ENCODE results near the gene HELLS. TPM values are rescaled to one million over a fixed set of nuclear protein-coding genes. Genes with fewer than 3 reads are reported as not detected.
"Not testable (repeated sequence)": the region's sequence is repeated elsewhere in the genome, so short reads cannot be mapped to it uniquely, and the experiment has no call there.

Gene HELLS
- total RNA-seq, 2 experiments from 2014 or later = 99.7 to 121 TPM

- DNase-seq, H3K4me3 Mint-ChIP-seq, POLR2A ChIA-PET, H3K27ac Mint-ChIP-seq, H3K9me3 Mint-ChIP-seq, H3K27me3 Mint-ChIP-seq, H3K4me1 Mint-ChIP-seq, CTCF ChIA-PET: not testable (repeated sequence)
- peaks cover 43% of the 10 kb centered on the region for H3K36me3 Mint-ChIP-seq (ENCODE audit: low read depth)
Measured at GRCh38 chr10:94567714-94568307, 22.2 kb downstream of the HELLS start.

- Mint-ChIP-seq H3K27ac (no peak overlapping the region), H3K27me3 (no peaks in the 10 kb centered on the region), H3K4me3 (no peak overlapping the region), H3K36me3 (ENCODE audit: low read depth) (peaks cover 43% of the 10 kb centered on the region), H3K9me3 (no peaks in the 10 kb centered on the region), H3K4me1 (no peaks in the 10 kb centered on the region)
- ChIA-PET POLR2A (no interaction called here), CTCF (no interaction called here)
- no peak for DNase-seq
Measured at GRCh38 chr10:94571081-94571480, 25.5 kb downstream of the HELLS start.

GRCh38 chr10:94571528-94571927 lies 25.9 kb downstream of the HELLS start:
- H3K27ac Mint-ChIP-seq = no peak overlapping the region
- peaks cover 43% of the 10 kb centered on the region for H3K36me3 Mint-ChIP-seq (ENCODE audit: low read depth)
- no peak overlapping the region for H3K4me3 Mint-ChIP-seq
- CTCF ChIA-PET = no interaction called here
- DNase-seq = no peak
- POLR2A ChIA-PET = no interaction called here
- H3K9me3 Mint-ChIP-seq = no peaks in the 10 kb centered on the region
- H3K4me1 Mint-ChIP-seq = no peaks in the 10 kb centered on the region
- H3K27me3 Mint-ChIP-seq = no peaks in the 10 kb centered on the region

GRCh38 chr10:94578790-94579189 lies 33.2 kb downstream of the HELLS start:
- peaks cover 30% of the 10 kb centered on the region for H3K36me3 Mint-ChIP-seq (ENCODE audit: low read depth)
- POLR2A ChIA-PET = interaction anchor here (0.6 kb wide), 1 partner anchor 77 kb away, joined by 3 read pairs; no protein-coding TSS in a partner anchor
- DNase-seq = no peak
- no peaks in the 10 kb centered on the region for H3K4me1 Mint-ChIP-seq
- no peaks in the 10 kb centered on the region for H3K9me3 Mint-ChIP-seq
- no peak overlapping the region for H3K27ac Mint-ChIP-seq
- CTCF ChIA-PET = interaction anchor here (2.2 kb wide), 1 partner anchor 10 kb away, joined by 5 read pairs; no protein-coding TSS in a partner anchor
- no peak overlapping the region for H3K4me3 Mint-ChIP-seq
- no peaks in the 10 kb centered on the region for H3K27me3 Mint-ChIP-seq

- Mint-ChIP-seq H3K27ac (no peak overlapping the region), H3K4me3 (no peak overlapping the region), H3K4me1 (no peaks in the 10 kb centered on the region), H3K9me3 (no peaks in the 10 kb centered on the region), H3K36me3 (ENCODE audit: low read depth) (peaks cover 20% of the 10 kb centered on the region), H3K27me3 (no peaks in the 10 kb centered on the region)
- DNase-seq = no peak
- ChIA-PET POLR2A (no interaction called here), CTCF (interaction anchor here (0.5 to 1.2 kb wide), 2 partner anchors 10 to 18 kb away, joined by 3 to 5 read pairs; no protein-coding TSS in a partner anchor)
Measured at GRCh38 chr10:94583124-94583523, 37.5 kb downstream of the HELLS start.

- H3K27ac Mint-ChIP-seq = peak overlapping the region; percentile 63
- ChIA-PET POLR2A (no interaction called here), CTCF (no interaction called here)
- no peaks in the 10 kb centered on the region for H3K27me3 Mint-ChIP-seq
- H3K9me3 Mint-ChIP-seq = no peaks in the 10 kb centered on the region
- peaks cover 13% of the 10 kb centered on the region for H3K4me1 Mint-ChIP-seq
- DNase-seq = no peak
- peaks cover 45% of the 10 kb centered on the region for H3K36me3 Mint-ChIP-seq (ENCODE audit: low read depth)
- no peak overlapping the region for H3K4me3 Mint-ChIP-seq
Measured at GRCh38 chr10:94591461-94592205, 46.0 kb downstream of the HELLS start.

GRCh38 chr10:94602729-94603515 lies 57.3 kb downstream of the HELLS start:
- Mint-ChIP-seq H3K4me3 (no peak overlapping the region), H3K27ac (no peak overlapping the region), H3K9me3 (no peaks in the 10 kb centered on the region), H3K4me1 (peaks cover 1% of the 10 kb centered on the region), H3K36me3 (ENCODE audit: low read depth) (peaks cover 52% of the 10 kb centered on the region), H3K27me3 (no peaks in the 10 kb centered on the region)
- no peak for DNase-seq
- CTCF ChIA-PET = no interaction called here
- POLR2A ChIA-PET = interaction anchor here (0.5 kb wide), 1 partner anchor 10 kb away, joined by 7 read pairs; no protein-coding TSS in a partner anchor

- Mint-ChIP-seq H3K36me3 (ENCODE audit: low read depth) (peaks cover 48% of the 10 kb centered on the region), H3K27ac (no peak overlapping the region), H3K27me3 (no peaks in the 10 kb centered on the region), H3K4me3 (no peak overlapping the region), H3K9me3 (no peaks in the 10 kb centered on the region), H3K4me1 (peaks cover 1% of the 10 kb centered on the region)
- CTCF ChIA-PET = no interaction called here
- DNase-seq = no peak
- POLR2A ChIA-PET = no interaction called here
Measured at GRCh38 chr10:94607111-94607510, 61.5 kb downstream of the HELLS start.

- CTCF ChIA-PET = interaction anchor here (0.9 kb wide), 1 partner anchor 15 kb away, joined by 3 read pairs; no protein-coding TSS in a partner anchor
- Mint-ChIP-seq H3K4me3 (no peak overlapping the region), H3K27ac (no peak overlapping the region), H3K4me1 (peaks cover 1% of the 10 kb centered on the region), H3K36me3 (ENCODE audit: low read depth) (peaks cover 37% of the 10 kb centered on the region), H3K27me3 (no peaks in the 10 kb centered on the region), H3K9me3 (no peaks in the 10 kb centered on the region)
- POLR2A ChIA-PET = no interaction called here
- DNase-seq = no peak
Measured at GRCh38 chr10:94608559-94608958, 63.0 kb downstream of the HELLS start.

GRCh38 chr10:94614558-94614957 lies 69.0 kb downstream of the HELLS start:
- no peak for DNase-seq
- H3K27ac Mint-ChIP-seq = no peak overlapping the region
- peaks cover 6% of the 10 kb centered on the region for H3K4me1 Mint-ChIP-seq
- peaks cover 13% of the 10 kb centered on the region for H3K36me3 Mint-ChIP-seq (ENCODE audit: low read depth)
- CTCF ChIA-PET = no interaction called here
- H3K4me3 Mint-ChIP-seq = no peak overlapping the region
- H3K27me3 Mint-ChIP-seq = no peaks in the 10 kb centered on the region
- POLR2A ChIA-PET = no interaction called here
- no peaks in the 10 kb centered on the region for H3K9me3 Mint-ChIP-seq

- H3K27me3 Mint-ChIP-seq = no peaks in the 10 kb centered on the region
- no peak overlapping the region for H3K4me3 Mint-ChIP-seq
- no peak for DNase-seq
- no peaks in the 10 kb centered on the region for H3K36me3 Mint-ChIP-seq (ENCODE audit: low read depth)
- H3K9me3 Mint-ChIP-seq = no peaks in the 10 kb centered on the region
- POLR2A ChIA-PET = no interaction called here
- peaks cover 6% of the 10 kb centered on the region for H3K4me1 Mint-ChIP-seq
- no peak overlapping the region for H3K27ac Mint-ChIP-seq
- CTCF ChIA-PET = no interaction called here
Measured at GRCh38 chr10:94617389-94617944, 71.9 kb downstream of the HELLS start.

- Mint-ChIP-seq H3K4me3 (no peak overlapping the region), H3K9me3 (no peaks in the 10 kb centered on the region), H3K27ac (no peak overlapping the region), H3K36me3 (ENCODE audit: low read depth) (no peaks in the 10 kb centered on the region), H3K4me1 (no peaks in the 10 kb centered on the region), H3K27me3 (peaks cover 2% of the 10 kb centered on the region)
- DNase-seq = no peak
- ChIA-PET CTCF (no interaction called here), POLR2A (no interaction called here)
Measured at GRCh38 chr10:94622666-94623205, 77.1 kb downstream of the HELLS start.

GRCh38 chr10:94623572-94623971 lies 78.0 kb downstream of the HELLS start:
- Mint-ChIP-seq H3K4me1 (no peaks in the 10 kb centered on the region), H3K27me3 (peaks cover 3% of the 10 kb centered on the region), H3K36me3 (ENCODE audit: low read depth) (no peaks in the 10 kb centered on the region), H3K4me3 (no peak overlapping the region), H3K27ac (no peak overlapping the region), H3K9me3 (no peaks in the 10 kb centered on the region)
- no peak for DNase-seq
- ChIA-PET POLR2A (no interaction called here), CTCF (no interaction called here)
